ENCODE measurements around the gene SLC15A1. TPM values are rescaled to one million over a fixed set of nuclear protein-coding genes. Genes with fewer than 3 reads are reported as not detected.

SLC15A1 gene
- polyA plus RNA-seq, 3 donors, result not detected

- H3K27ac Mint-ChIP-seq, result no peak overlapping the region
- WGBS (ENCODE audit: insufficient coverage), result 100% methylated on average over 1 of the region's 8 CpGs
- intact Hi-C loops (cut with micrococcal nuclease), result no loop called here
- no peak overlapping the region for H3K27ac ChIP-seq (ENCODE audit: low read depth in 1 of 2, low read length in 2 of 2)
- no peak for TF ChIP-seq CTCF (IDR thresholded peaks at IDR 0.05)
- H3K4me3 Mint-ChIP-seq, result no peak overlapping the region
- H4K20me1 ChIP-seq (ENCODE audit: insufficient read depth, low read length), result no peaks in the 10 kb centered on the region
- no peaks in the 10 kb centered on the region for H3K9me3 ChIP-seq (replicated peaks in 1 of 2; ENCODE audit: control insufficient read depth in 1 of 2, insufficient read depth in 1 of 2, low read length in 2 of 2)
- no peak overlapping the region for H3K4me2 ChIP-seq (replicated peaks; ENCODE audit: extremely low read depth, low read length, poor library complexity, severe bottlenecking)
- H3K4me1 Mint-ChIP-seq, result peaks cover 3% of the 10 kb centered on the region
- peaks cover 0 to 7% (median 6%) of the 10 kb centered on the region in 3 donors for H3K27me3 Mint-ChIP-seq (ENCODE audit: low read depth in 3 of 3)
- H3K4me1 ChIP-seq (ENCODE audit: control insufficient read depth in 1 of 2, insufficient read depth in 2 of 2, low read length in 2 of 2), result no peaks in the 10 kb centered on the region
- H3K4me3 ChIP-seq (replicated peaks in 1 of 3; ENCODE audit: low read depth in 2 of 3, low read length in 3 of 3), result no peak overlapping the region
- H3K9me3 Mint-ChIP-seq, result no peaks in the 10 kb centered on the region
- H3K27me3 ChIP-seq (ENCODE audit: control insufficient read depth in 2 of 2, insufficient read depth in 2 of 2, low read length in 2 of 2), result no peaks in the 10 kb centered on the region
- no peak overlapping the region for H3K9ac ChIP-seq (ENCODE audit: insufficient read depth, low read length, poor library complexity, severe bottlenecking)
- H2AFZ ChIP-seq (ENCODE audit: insufficient read depth, low read depth, low read length, poor library complexity, severe bottlenecking), result no peak overlapping the region
- no peaks in the 10 kb centered on the region for H3K36me3 Mint-ChIP-seq
- no peaks in the 10 kb centered on the region for H3K79me2 ChIP-seq (ENCODE audit: insufficient read depth, low read length)
- no peaks in the 10 kb centered on the region for H3K36me3 ChIP-seq (replicated peaks in 1 of 2; ENCODE audit: control insufficient read depth in 1 of 2, insufficient read depth in 2 of 2, low read length in 2 of 2)
- no peak for DNase-seq
Observed at GRCh38 chr13:98678741-98679140, 73.7 kb downstream of the SLC15A1 start.

GRCh38 chr13:98677398-98677797 is 75.1 kb downstream of the SLC15A1 start:
- no peaks in the 10 kb centered on the region for H3K27me3 ChIP-seq (ENCODE audit: control insufficient read depth in 2 of 2, insufficient read depth in 2 of 2, low read length in 2 of 2)
- no peaks in the 10 kb centered on the region for H3K79me2 ChIP-seq (ENCODE audit: insufficient read depth, low read length)
- H3K27ac ChIP-seq (ENCODE audit: low read depth in 1 of 2, low read length in 2 of 2), result no peak overlapping the region
- 91% methylated on average over 8 of the region's 13 CpGs for WGBS (ENCODE audit: insufficient coverage)
- Mint-ChIP-seq H3K4me1 (peaks cover 15% of the 10 kb centered on the region), H3K27ac (no peak overlapping the region), H3K4me3 (no peak overlapping the region), H3K27me3 (ENCODE audit: low read depth in 3 of 3) (peaks cover 0 to 6% (median 5%) of the 10 kb centered on the region in 3 donors), H3K9me3 (peaks cover 0 to 2% (median 0%) of the 10 kb centered on the region in 7 donors), H3K36me3 (no peaks in the 10 kb centered on the region)
- H3K9ac ChIP-seq (ENCODE audit: insufficient read depth, low read length, poor library complexity, severe bottlenecking), result no peak overlapping the region
- no peak overlapping the region for H2AFZ ChIP-seq (ENCODE audit: insufficient read depth, low read depth, low read length, poor library complexity, severe bottlenecking)
- H3K36me3 ChIP-seq (replicated peaks in 1 of 2; ENCODE audit: control insufficient read depth in 1 of 2, insufficient read depth in 2 of 2, low read length in 2 of 2), result no peaks in the 10 kb centered on the region
- H3K4me1 ChIP-seq (ENCODE audit: control insufficient read depth in 1 of 2, insufficient read depth in 2 of 2, low read length in 2 of 2), result peaks cover 7 to 9% of the 10 kb centered on the region in 2 donors
- H3K4me3 ChIP-seq (replicated peaks in 1 of 3; ENCODE audit: low read depth in 2 of 3, low read length in 3 of 3), result no peak overlapping the region
- intact Hi-C loops (cut with micrococcal nuclease), result no loop called here
- no peak for TF ChIP-seq CTCF (IDR thresholded peaks at IDR 0.05)
- DNase-seq, result no peak
- no peaks in the 10 kb centered on the region for H3K9me3 ChIP-seq (replicated peaks in 1 of 2; ENCODE audit: control insufficient read depth in 1 of 2, insufficient read depth in 1 of 2, low read length in 2 of 2)
- no peak overlapping the region for H3K4me2 ChIP-seq (replicated peaks; ENCODE audit: extremely low read depth, low read length, poor library complexity, severe bottlenecking)
- H4K20me1 ChIP-seq (ENCODE audit: insufficient read depth, low read length), result no peaks in the 10 kb centered on the region

Data from CD14-positive monocyte (primary cell).